T-helper 2 cell treated with Interferon-gamma antibody and Interleukin-4, amounts not matched to agents 100 ng/mL and 5 ng/mL, for 36 hours (primary cell): ENCODE results near the gene GOT2. TPM values are rescaled to one million over a fixed set of nuclear protein-coding genes. Genes with fewer than 3 reads are reported as not detected.
"Not testable (repeated sequence)": the region's sequence is repeated elsewhere in the genome, so short reads cannot be mapped to it uniquely, and the experiment has no call there.

ENCODE experiments used
- intact Hi-C: fragments of 100-400 bp; cut with micrococcal nuclease; formaldehyde crosslinking; loops from one replicate; pipeline ENCODE4 v1.15.1; 2023
- total RNA-seq: library from RNA; stranded (reverse); gene quantifications from 2 replicates; pipeline ENCODE4 v1.2.3, GENCODE V29; 2022

The GOT2 gene
- 85.3 and 86.6 TPM in 2 replicates for total RNA-seq

DNA sequence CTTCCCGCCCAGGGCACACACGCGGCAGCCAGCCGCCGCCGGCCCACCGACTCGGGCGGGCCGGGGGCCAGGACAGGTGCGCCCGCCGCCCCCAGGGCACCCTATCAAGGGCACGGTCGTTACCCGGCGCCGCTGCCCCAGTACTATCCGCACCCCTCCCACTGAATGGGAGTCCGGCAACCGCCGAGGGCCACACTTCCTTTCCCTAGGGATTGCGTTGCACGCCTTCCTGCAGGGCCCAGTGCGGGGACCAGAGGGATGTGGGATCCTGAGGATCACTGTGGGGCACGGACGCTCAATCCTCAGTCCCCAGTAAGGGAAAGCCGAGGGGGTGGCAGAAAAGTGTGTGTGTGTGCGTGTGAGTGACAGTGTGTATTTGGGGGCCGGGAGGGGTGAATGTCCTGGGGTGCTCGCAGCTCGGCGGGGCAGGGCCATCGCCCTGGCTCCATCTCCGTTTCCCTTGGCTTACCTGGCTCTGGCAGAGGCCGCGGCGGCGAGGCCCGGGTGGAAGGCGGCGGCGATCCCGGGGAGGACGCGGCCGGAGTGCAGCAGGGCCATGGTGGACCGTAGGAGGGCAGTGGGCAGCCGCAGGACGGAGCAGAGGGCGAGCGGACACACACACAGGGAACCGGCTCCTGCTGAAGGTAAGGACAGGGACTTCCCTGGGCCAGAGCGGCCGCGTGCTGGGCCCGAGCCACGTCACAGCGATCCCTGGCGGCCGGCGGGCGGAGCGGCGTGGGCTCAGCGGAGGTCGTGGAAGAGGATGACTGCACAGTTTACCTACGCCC lies at the start of gene GOT2:
GOT2 (minus strand) TSS at position 646 of the 788 bp plus-strand sequence; CDS start at position 558, 88 bp downstream.
- intact Hi-C loops: loop anchor here (1.0 kb wide), 3 partner anchors 50 to 342 kb away; partner anchors contain the start of genes GINS3 and SLC38A7

DNA sequence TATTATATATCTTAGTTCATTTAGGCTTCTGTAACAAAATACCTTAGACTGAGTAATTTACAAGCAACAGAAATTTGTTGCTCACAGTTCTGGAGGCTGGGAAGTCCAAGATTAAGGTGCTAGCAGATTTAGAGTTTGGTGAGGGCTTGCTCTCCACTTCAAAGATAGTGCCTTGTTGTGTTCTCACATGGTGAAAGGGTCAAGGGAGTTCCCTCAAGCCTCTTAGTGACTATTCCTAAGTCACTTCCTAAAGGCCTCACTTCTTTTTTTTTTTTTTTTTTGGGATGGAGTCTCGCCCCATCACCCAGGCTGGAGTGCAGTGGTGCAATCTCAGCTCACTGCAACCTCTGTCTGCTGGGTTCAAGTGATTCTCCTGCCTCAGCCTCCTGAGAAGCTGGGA lies 45.2 kb upstream of the GOT2 start:
- intact Hi-C loops: not testable (repeated sequence)

DNA sequence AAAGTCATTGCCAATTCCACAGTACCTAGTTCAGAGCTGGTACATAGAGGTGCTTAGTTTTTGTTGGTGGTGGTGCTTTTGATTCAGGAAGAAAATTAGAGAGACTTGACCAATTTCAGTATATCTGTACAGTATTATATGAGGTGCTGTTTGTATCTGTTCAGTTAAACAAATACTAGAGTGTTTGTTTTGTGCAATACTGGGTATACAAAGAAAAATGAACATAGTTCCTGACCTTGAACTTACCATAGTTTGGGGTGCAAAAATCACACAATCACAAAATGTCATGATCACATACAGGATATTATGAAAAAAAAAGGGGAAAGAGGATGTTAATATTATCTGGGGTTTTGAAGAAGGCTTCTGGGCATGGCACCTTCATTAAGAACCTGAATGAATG lies 39.8 kb upstream of the GOT2 start:
- intact Hi-C loops: no loop called here

DNA sequence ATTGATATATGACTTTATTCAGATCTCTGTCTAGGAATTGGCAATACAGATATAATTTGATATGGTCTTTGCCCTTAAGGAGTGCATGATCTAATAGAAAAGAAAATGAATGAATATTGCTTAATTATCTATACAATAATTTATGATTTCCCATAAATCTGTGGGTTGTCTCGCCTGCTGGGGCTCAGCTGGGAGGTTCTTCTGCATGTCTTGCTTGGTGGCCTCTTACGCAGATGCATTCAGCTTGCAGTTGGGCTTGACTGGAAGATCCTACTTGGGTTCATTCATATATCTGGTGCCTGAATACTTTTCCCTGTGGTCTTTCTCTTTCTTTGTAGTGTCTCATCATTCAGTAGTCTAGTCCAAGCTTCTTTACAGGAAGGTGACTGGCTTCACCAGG lies 34.0 kb upstream of the GOT2 start:
- intact Hi-C loops: no loop called here

DNA sequence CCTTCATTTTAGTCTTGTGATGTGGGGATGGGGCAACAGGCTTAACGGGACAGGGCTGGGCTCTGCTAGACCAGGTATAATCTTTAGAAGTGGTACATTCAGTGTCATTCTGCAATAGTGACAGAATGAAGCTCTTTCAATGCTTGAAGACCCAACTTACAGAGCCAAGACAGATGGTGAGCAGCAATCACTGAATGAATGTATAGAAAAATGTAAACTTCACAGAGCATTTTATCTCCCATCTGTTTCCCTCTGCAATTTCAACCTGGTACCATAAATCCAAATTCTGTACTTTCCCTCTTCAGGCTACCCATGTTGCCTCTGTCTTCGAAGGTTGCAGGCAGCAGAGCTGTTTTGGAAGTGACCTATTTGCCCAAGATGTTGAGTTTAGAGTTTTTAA lies 33.5 kb upstream of the GOT2 start:
- intact Hi-C loops: no loop called here

DNA sequence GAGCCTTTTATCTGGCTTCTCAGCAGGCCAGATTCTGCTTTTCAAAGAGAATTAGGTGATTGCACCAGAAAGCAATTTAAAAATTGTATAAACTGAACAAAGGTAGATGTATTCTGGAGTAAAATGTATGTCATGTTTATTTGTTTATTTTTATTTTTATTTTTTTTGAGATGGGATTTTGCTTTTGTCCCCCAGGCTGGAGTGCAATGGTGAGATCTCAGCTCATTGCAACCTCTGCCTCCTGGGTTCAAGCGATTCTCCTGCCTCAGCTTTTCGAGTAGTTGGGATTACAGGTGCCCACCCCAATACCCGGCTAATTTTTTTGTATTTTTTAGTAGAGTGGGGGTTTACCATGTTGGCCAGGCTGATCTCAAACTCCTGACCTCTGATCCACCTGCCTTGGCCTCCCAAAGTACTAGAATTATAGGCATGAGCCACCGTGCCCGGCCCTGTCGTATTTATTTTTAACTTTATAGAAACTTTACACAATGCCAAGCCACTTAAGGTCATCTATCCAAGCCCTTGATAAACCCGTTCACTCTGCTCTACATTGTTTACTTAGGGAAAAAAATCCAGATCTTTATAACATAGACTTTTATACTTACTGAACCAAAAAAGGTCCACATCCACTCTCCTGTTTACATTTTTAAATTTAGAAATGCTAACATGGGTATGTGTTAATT lies 22.7 kb upstream of the GOT2 start:
- intact Hi-C loops: loop anchor here (1.0 to 10.0 kb wide), 3 partner anchors 95 to 420 kb away; no protein-coding TSS in a partner anchor

DNA sequence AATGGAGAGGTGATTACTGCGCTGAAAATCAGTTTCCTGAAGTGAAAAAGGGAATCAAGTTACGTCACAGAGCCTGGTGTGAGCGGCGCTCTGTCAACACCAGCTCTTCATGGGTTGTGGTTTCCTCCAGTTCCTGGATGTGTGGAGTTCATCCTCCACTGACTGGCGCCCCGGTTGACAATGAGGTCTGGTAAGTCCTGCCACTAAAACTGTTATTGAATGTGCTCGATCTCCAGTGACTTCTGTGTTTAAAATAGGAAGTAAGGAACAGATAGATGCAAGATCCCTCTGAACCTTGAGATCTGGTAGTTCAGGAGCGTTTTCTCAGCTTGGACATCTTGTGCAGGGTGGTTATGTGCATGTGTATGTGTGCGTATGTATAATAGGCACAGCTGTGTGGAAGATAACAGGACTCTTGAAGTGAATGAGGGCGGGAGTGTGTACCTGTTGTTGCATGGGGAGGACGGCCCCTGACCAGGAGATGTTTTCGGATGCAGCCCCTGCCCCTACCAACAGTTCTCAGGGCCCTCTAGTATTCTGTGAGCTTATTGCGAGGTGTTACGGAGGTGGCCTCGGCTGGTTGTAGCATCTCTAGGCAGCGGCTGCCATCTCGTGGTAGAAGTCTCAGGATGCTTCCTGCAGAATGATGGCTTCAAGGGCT lies 22.0 kb upstream of the GOT2 start:
- intact Hi-C loops: loop anchor here (1.0 to 10.0 kb wide), 3 partner anchors 95 to 420 kb away; no protein-coding TSS in a partner anchor

DNA sequence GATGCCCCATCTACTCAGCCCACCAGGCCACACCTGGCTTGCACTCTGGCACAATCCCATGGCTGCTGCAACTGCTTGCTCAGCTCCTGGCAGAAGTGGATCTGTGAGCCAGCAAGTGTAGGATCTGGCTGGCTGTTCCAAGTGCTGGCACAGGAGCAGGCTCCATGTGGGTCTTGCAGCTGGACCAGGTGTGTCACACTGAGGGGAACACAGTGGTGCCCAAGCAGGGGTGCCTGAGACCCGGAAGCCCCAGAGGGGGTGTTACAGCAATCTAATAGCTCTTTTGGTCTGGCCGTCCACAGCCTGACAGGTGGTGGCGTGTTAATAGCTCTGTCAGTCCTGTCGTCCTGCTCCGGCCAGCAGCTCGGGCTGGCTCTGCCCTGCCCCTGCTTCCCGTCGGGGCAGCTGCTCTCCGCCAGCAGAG lies 19.6 kb upstream of the GOT2 start:
- intact Hi-C loops: loop anchor here (10.0 kb wide), 1 partner anchor 179 kb away; no protein-coding TSS in a partner anchor

DNA sequence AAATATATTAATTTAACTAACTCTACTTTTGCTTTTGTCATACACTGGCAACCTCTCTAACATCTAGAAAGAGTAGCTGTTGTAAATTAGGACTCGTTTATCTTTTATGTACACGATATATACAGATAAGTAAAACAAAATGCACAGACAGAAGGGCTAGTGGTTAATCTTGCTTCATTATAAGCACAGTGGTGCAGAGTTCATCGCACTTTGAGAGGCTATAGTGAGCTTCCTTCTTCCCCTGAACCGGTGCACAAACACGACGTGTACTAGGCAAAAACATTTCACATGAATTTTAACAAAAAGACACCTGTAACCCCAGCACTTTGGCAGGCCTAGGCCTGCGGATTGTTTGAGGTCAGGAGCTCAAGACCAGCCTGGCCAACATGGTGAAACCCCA lies 10.4 kb upstream of the GOT2 start:
- intact Hi-C loops: no loop called here

DNA sequence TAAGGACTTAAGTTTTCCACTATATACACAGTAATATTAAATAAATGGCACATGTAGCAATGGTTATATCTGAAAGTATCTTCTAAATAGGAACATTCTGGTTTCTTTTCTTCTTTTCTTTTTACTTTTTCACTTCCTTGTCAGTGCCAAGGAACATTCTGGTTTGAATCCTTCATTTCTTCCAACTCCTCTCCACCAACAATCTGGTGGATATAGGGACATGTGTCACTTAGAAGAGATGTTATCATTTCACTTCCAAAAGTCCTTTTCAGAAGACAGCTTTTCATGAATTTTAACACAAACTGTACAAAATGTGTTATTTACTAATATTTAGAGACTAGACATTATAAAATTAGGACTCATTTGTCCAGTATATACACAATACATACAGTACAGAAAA lies 7.9 kb upstream of the GOT2 start:
- intact Hi-C loops: no loop called here

DNA sequence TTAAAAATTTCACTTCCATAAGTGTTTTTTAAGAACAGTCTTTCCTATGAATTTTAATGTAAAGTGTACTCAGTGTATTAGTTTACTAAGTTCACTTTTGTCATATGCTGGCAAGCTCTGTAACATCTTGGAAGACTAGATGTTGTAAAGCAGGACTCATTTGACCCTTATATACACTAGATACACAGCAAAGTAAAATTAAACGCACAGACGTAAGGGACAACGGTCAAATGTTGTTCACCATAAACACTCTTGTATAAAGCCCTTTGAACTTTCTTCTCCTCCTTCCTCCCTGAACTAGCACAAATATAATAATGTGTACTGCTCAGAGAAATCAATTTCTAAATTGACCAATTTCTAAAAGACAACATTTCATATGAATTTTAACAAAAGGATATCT lies 7.0 kb upstream of the GOT2 start:
- intact Hi-C loops: no loop called here

DNA sequence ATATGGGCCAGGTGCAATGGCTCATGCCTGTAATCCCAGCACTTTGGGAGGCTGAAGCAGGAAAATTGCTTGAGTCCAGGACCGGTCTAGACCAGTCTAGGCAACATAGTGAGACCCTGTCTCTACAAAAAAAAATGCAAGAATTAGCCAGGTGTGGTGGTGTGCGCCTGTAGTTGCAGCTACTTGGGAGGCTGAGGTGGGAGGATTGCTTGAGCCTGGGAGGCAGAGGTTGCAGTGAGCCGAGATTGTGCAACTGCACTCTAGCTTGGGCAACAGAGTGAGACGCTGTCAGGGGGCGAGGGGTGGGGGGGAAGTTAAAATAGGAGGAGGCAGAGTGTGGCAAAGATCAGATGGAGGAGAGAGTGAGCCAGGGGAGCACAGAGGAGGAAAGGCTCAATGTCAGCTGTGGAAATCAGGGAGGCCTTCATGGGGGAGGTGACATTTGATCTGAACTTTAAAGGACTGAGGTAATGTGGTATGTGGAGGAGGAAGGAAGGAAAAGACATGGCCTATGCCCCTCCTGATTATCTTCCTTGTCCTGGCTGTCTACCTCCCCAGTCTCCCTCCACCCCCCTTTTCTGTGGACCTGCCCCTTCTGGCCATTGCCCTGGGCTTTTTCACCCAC lies 4.7 kb upstream of the GOT2 start:
- intact Hi-C loops: no loop called here

DNA sequence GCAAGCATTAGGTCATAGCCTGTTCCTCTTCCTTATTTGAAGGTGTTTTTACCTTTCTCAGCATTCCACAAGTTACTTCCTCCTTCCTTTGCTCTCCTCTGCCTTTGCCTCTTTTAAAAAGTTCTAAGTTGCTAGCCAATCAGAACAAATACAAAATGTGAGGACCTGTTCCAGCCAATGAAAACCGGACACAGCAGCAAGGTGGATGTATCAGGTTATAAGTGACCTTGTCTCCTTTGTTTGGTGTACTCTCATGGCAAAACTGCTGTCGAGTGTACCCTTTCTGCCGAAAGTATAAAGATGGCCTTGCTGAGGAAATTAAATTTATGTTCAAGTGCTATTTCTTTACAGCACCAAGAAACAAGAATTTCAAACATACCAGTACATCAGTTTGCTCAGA lies 2.2 kb upstream of the GOT2 start:
- intact Hi-C loops: not testable (repeated sequence)

DNA sequence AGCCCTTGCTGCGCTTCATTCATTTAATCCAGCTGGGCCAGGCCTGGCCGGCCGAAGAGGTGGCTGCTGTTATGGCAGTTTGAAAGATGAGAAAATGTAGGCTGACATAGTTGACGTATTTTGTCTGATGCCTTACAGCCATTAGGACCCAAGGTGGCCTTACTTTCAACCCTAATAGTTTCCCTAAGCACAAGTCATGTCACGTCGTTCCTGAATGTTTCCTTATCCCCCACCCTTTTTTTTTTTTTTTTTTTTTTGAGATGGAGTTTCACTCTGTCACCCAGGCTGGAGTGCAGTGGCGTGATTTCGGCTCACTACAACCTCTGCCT lies 307 bp upstream of the GOT2 start:
- intact Hi-C loops: loop anchor here (1.0 kb wide), 2 partner anchors 50 to 104 kb away; partner anchors contain the start of gene SLC38A7

DNA sequence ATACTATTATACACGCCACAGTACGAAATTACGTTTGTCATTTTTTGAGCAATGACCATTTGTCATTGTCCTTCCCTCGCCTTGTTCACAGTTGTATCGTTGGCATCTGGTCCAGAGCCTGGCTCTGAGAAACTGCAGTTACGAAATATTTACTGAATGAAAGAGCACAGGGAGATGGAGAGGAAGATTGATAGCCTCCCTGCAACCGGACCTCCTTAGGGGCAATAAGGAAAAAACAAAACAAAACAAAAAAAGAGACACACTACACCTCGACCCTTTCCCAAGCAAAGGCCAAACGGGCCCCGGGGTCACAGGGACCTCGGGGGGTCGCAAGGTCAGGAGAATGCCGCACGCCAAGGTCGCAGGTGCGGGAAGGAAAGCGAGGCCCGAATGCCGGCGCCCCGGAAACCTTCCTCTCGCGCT lies 857 bp downstream of the GOT2 start:
- intact Hi-C loops: loop anchor here (1.0 kb wide), 1 partner anchor 341 kb away; the partner anchor contains the start of gene GINS3

DNA sequence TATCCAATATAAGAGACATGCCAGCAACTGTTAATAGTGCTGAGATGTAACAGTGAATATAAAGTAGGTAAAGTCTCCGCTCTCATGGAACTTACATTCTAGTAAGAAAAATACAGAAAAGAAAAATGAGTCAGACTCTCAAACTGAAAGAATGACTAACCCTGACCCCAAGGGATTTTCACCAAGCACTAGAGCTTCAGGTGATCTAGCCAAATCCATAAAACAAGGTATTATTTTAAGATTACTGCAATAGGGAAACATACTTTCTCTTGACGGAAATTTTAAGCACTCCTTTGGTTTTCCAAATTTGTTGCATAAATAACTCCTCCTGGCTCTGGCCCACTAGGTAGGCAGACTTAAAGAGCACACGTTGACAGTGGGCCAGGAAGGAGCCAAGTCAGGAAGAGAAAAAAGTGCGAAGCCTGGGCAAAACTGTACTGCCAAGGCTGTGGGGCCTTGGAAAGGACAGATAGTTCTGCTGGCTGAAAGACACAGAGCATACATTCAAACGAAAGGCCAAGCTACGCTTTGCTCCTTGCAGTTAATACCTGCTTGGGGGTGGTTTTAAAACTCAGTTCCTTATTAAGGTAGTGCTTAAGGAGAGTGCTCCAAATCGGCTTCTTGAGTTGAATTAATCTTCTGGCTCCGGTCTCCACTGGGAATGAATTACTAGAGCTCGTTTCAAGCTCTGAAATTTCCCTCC lies 1.4 kb downstream of the GOT2 start:
- intact Hi-C loops: loop anchor here (1.0 kb wide), 1 partner anchor 340 kb away; the partner anchor contains the start of gene GINS3

DNA sequence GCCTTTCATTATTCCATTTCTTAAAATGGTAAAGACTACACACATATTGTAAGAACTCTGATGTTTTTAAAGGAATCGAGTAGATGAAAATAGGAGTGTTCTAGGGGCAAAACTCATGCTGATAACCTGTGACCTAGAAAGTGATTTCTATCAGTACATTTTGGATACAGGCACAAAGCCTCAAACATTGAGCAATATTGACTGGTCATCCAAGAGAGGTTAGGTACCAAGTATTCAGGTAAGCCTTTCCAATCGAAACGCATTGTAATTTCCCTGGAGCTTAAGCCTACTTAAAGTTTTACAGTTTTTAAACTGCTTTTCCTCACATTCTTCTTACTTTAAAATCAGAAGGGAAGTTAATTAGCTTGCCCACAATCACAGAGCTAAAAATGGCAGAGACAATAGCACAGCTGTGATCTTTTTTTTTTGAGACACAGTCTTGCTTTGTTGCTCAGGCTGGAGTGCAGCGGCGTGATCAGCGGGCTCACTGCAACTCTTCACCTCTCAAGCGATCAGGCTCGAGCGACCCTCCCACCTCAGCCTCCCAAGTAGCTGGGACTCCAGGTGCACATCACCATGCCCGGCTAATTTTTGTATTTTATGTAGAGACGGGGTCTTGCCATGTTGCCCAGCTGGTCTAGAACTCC lies 3.3 kb downstream of the GOT2 start:
- intact Hi-C loops: no loop called here

DNA sequence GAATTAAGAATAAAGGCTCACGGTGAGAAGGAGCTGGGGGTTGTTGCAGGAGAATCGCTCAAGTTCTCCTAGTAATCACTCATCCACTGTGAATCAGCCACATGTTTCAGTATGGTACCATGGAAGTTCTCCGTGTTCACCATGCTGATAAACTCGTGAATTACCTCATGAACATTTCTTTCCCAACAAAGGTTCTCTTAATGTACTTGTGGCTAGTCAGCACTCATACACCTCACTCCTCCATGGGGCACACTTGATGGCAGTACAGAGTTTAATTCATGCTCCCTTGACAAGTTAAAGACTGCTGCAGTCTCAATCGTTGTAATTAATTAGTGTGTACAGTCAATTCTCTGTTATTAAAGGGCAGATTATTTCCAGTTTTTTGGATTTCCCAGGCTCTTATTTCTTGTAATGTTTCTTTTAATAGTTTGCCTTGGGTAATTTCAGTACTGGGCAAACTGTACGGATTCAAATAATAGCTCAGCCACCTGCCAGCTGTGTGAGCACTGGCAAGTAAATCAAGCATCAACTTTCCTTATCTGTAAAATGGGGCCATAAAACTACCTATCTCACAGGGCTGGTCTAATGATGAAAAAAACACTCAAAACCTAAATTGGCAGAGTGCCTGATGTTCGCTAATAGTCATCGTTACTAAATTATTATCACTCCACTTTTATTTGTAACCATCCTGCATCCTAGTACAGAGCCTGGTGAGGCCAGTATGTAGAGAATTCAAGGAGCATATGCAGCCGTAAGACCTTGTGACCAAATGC lies 6.1 kb downstream of the GOT2 start:
- intact Hi-C loops: no loop called here

DNA sequence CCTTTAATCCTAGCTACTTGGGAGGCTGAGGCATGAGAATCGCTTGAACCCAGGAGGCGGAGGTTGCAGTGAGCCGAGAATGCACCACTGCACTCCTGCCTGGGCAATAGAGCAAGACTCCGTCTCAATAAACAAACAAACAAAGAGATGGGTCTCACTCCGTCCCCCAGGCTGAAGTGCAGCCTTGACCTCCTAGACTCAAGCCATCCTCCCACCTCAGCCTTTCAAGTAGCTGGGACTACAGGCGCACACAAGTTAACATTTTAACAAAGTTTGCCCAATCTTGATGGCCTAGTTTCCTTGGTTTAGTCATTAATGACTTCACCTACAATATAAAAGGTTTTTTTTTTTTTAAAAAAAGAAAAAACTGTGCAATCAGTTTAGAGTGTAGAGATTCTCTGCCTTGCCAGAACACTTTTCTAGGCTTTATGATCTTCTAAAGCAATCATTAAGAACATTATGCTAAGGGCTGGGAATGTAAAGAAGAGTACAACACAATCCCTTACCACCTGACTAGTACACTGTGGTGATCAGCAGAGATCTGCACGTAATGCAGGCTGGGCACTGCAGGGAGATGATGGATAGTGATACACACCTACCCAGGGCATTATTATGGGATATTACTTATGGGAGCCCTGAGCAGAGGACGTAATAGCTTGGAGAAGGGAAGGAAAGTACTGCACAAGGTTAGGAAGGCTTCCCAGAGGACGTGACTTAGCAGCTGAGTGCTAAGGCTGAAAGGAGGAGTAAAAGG lies 6.9 kb downstream of the GOT2 start:
- intact Hi-C loops: no loop called here
